Thyroid gland (tissue), 4 donors: ENCODE measurements around the gene LZIC. TPM values are rescaled to one million over a fixed set of nuclear protein-coding genes. Genes with fewer than 3 reads are reported as not detected.
A peak's percentile ranks its signal among the peaks of the same experiment; 100 is the strongest.

Experiments
- DNase-seq, 2 donors: peaks; one replicate each; pipeline ENCODE4 v3.0.0-alpha.2; 2019
- H3K27ac ChIP-seq, 3 donors: fragments of 200-600 bp; sonication (generic); 1 replicate in 2 of 3; 2 replicates in 1 of 3; pipeline ENCODE4 v1.5.1; 2016 to 2019; ENCODE audit warnings: mild to moderate bottlenecking in 1 of 3, moderate library complexity in 1 of 3
- H3K27me3 ChIP-seq: fragments of 200-600 bp; sonication (generic); one replicate; pipeline ENCODE4 v1.5.1; 2019
- H3K36me3 ChIP-seq, 2 donors: fragments of 200-600 bp; sonication (generic); one replicate each; pipeline ENCODE4 v1.5.1; 2016 to 2019
- H3K4me1 ChIP-seq, 2 donors: fragments of 200-600 bp; sonication (generic); one replicate each; pipeline ENCODE4 v1.5.1; 2017 to 2019
- H3K4me3 ChIP-seq, 3 donors: fragments of 200-600 bp; sonication (generic); replicated peaks in 1 of 3; 1 replicate in 2 of 3; 2 replicates in 1 of 3; pipeline ENCODE4 v1.5.1; 2016; ENCODE audit warnings: mild to moderate bottlenecking in 1 of 3
- H3K9me3 ChIP-seq: fragments of 200-600 bp; sonication (generic); one replicate; pipeline ENCODE4 v1.5.1; 2017
- CTCF ChIP-seq, 6 experiments: fragments of 200-600 bp in 3 of 6; fragments of 450-650 bp in 3 of 6; sonication (generic) in 3 of 6; IDR thresholded peaks; one replicate each; pipeline ENCODE4 v1.5.1; 2016 to 2019; ENCODE audit warnings: antibody characterized with exemption in 6 of 6, mild to moderate bottlenecking in 2 of 6, inconsistent platforms in 1 of 6, moderate library complexity in 1 of 6
- POLR2A ChIP-seq, 2 donors: fragments of 450-650 bp; IDR thresholded peaks; one replicate each; pipeline ENCODE4 v1.6.1; 2017; ENCODE audit warnings: antibody characterized with exemption in 2 of 2, mild to moderate bottlenecking in 2 of 2, moderate library complexity in 1 of 2
- WGBS, 2 donors: methylation state at CpG; one replicate each; pipeline ENCODE4 v1.1.5; 2017; 5-methylcytosine and 5-hydroxymethylcytosine counted together
- intact Hi-C: fragments of 100-400 bp; cut with DNase I; formaldehyde crosslinking; loops from one replicate; pipeline ENCODE4 v1.15.1; 2023
- total RNA-seq, 4 donors: library from RNA; depleted of rRNA; stranded (reverse); fragments of >200 nt; gene quantifications; one replicate each; pipeline ENCODE4 v1.2.3, GENCODE V29; 2016

Gene LZIC
- 10 to 100 TPM; 23.0 to 42.7 (median 34.1) TPM for total RNA-seq

- WGBS, 2 donors: 0% methylated on average over 33 to 36 of the region's 53 CpGs
- peak within 1 kb of the TSS; percentile 63 to 67 (median 63) for H3K4me3 ChIP-seq
- DNase-seq: peak; percentile 93 to 94
- intact Hi-C loops: loop anchor here (5.0 kb wide), 1 partner anchor 89 kb away; the partner anchor contains the start of gene UBE4B
- H3K27ac ChIP-seq: peak within 1 kb of the TSS; percentile 75 to 84 (median 80)
- H3K36me3 ChIP-seq: no peaks in the 10 kb centered on the region
- H3K27me3 ChIP-seq: no peaks in the 10 kb centered on the region
- no peaks in the 10 kb centered on the region for H3K9me3 ChIP-seq
- peaks cover 10 to 18% of the 10 kb centered on the region in 2 donors for H3K4me1 ChIP-seq
- TF ChIP-seq CTCF (IDR thresholded peaks at IDR 0.05): peak in 1 of 6 experiments; percentile 4
- TF ChIP-seq POLR2A (IDR thresholded peaks at IDR 0.05): peak in 1 of 2 donors; percentile 92
Measured at GRCh38 chr1:9942939-9943788, at the start of gene LZIC, which contains the start of gene NMNAT1. Gene LZIC (minus strand): TSS chr1:9943391. CDS start chr1:9936619, 6,772 bp downstream. Gene NMNAT1 (plus strand): TSS chr1:9943475. CDS start chr1:9972074, 28,599 bp downstream.

GRCh38 chr1:9992910-9993309 is 49.7 kb upstream of the LZIC start:
- Histone ChIP-seq H3K4me1 (peaks cover 0 to 22% of the 10 kb centered on the region in 2 donors), H3K36me3 (no peaks in the 10 kb centered on the region), H3K4me3 (no peak overlapping the region), H3K9me3 (no peaks in the 10 kb centered on the region), H3K27me3 (no peaks in the 10 kb centered on the region), H3K27ac (peak overlapping the region in 2 of 3 donors; percentile 31 to 41)
- no peak for DNase-seq
- intact Hi-C loops: no loop called here
- no peak for TF ChIP-seq POLR2A (IDR thresholded peaks at IDR 0.05)
- TF ChIP-seq CTCF (IDR thresholded peaks at IDR 0.05): no peak
- 85 to 88% methylated on average over 5 of the region's 5 CpGs for WGBS, 2 donors

GRCh38 chr1:9990944-9991343 is 47.8 kb upstream of the LZIC start:
- no peaks in the 10 kb centered on the region for H3K9me3 ChIP-seq
- H3K27ac ChIP-seq: peak overlapping the region in 2 of 3 donors; percentile 28 to 36
- no peaks in the 10 kb centered on the region for H3K36me3 ChIP-seq
- H3K4me1 ChIP-seq: peaks cover 0 to 22% of the 10 kb centered on the region in 2 donors
- H3K4me3 ChIP-seq: no peak overlapping the region
- no peak for DNase-seq
- intact Hi-C loops: no loop called here
- 47 to 56% methylated on average over 2 of the region's 2 CpGs for WGBS, 2 donors
- H3K27me3 ChIP-seq: no peaks in the 10 kb centered on the region
- TF ChIP-seq CTCF (IDR thresholded peaks at IDR 0.05): no peak
- no peak for TF ChIP-seq POLR2A (IDR thresholded peaks at IDR 0.05)

- no peak overlapping the region for H3K27ac ChIP-seq
- TF ChIP-seq CTCF (IDR thresholded peaks at IDR 0.05) (no peak), POLR2A (IDR thresholded peaks at IDR 0.05) (no peak)
- no peak overlapping the region for H3K4me3 ChIP-seq
- WGBS, 2 donors: 84 to 94% methylated on average over 4 to 5 of the region's 5 CpGs
- H3K9me3 ChIP-seq: no peaks in the 10 kb centered on the region
- no peaks in the 10 kb centered on the region for H3K36me3 ChIP-seq
- no peaks in the 10 kb centered on the region for H3K27me3 ChIP-seq
- peaks cover 0 to 22% of the 10 kb centered on the region in 2 donors for H3K4me1 ChIP-seq
- no peak for DNase-seq
- intact Hi-C loops: no loop called here
Measured at GRCh38 chr1:9989773-9990172, 46.6 kb upstream of the LZIC start.

GRCh38 chr1:9985001-9985400 is 41.8 kb upstream of the LZIC start:
- 59 to 61% methylated on average over 6 of the region's 6 CpGs for WGBS, 2 donors
- no peaks in the 10 kb centered on the region for H3K9me3 ChIP-seq
- peaks cover 0 to 8% of the 10 kb centered on the region in 2 donors for H3K4me1 ChIP-seq
- no peak for DNase-seq
- TF ChIP-seq CTCF (IDR thresholded peaks at IDR 0.05) (no peak), POLR2A (IDR thresholded peaks at IDR 0.05) (no peak)
- peaks cover 14 to 22% of the 10 kb centered on the region in 2 donors for H3K36me3 ChIP-seq
- H3K27ac ChIP-seq: no peak overlapping the region
- intact Hi-C loops: no loop called here
- H3K4me3 ChIP-seq: no peak overlapping the region
- no peaks in the 10 kb centered on the region for H3K27me3 ChIP-seq
